Testis (tissue), 3 donors: ENCODE measurements around the gene GRM3. TPM values are rescaled to one million over a fixed set of nuclear protein-coding genes. Genes with fewer than 3 reads are reported as not detected.

ENCODE experiments used
- DNase-seq: peaks from one replicate; pipeline ENCODE4 v3.0.0-alpha.2; 2019
- H3K27ac ChIP-seq, 2 donors: fragments of 200-600 bp; sonication (generic); one replicate each; pipeline ENCODE4 v1.5.1; 2019
- H3K27me3 ChIP-seq: fragments of 200-600 bp; sonication (generic); one replicate; pipeline ENCODE4 v1.5.1; 2019
- H3K36me3 ChIP-seq: fragments of 200-600 bp; sonication (generic); one replicate; pipeline ENCODE4 v1.5.1; 2017; ENCODE audit warnings: low read depth; ENCODE audit errors: missing control alignments
- H3K4me1 ChIP-seq: fragments of 200-600 bp; sonication (generic); one replicate; pipeline ENCODE4 v1.5.1; 2019
- H3K4me3 ChIP-seq, 2 donors: fragments of 200-600 bp; sonication (generic); one replicate each; pipeline ENCODE4 v1.5.1; 2017 to 2019
- H3K9me3 ChIP-seq: fragments of 200-600 bp; sonication (generic); one replicate; pipeline ENCODE4 v1.5.1; 2017
- CTCF ChIP-seq, 3 experiments: fragments of 450-650 bp in 2 of 3; fragments of 200-600 bp in 1 of 3; sonication (generic) in 1 of 3; IDR thresholded peaks; one replicate each; pipeline ENCODE4 v1.5.1; 2016 to 2019; ENCODE audit warnings: antibody characterized with exemption in 3 of 3, mild to moderate bottlenecking in 2 of 3, moderate library complexity in 1 of 3
- POLR2A ChIP-seq: fragments of 450-650 bp; IDR thresholded peaks from one replicate; pipeline ENCODE4 v1.6.1; 2017; ENCODE audit warnings: antibody characterized with exemption, mild to moderate bottlenecking, moderate library complexity
- WGBS, 2 donors: methylation state at CpG; one replicate each; pipeline ENCODE4 v1.1.5; 2018; 5-methylcytosine and 5-hydroxymethylcytosine counted together
- intact Hi-C: fragments of 100-400 bp; cut with DNase I; formaldehyde crosslinking; loops from one replicate; pipeline ENCODE4 v1.15.1; 2023; ENCODE audit warnings: low total_unique reads
- polyA plus RNA-seq: library from polyadenylated mRNA; stranded (reverse); fragments of 350-450 nt; fragmentation: Illumina TruSeq; extraction: RNeasy Lipid Tissue Mini Kit (QIAGEN cat#74804); gene quantifications from one replicate; pipeline ENCODE4 v1.2.3, GENCODE V29; 2014; ENCODE audit warnings: low read depth, low replicate concordance; ENCODE audit not compliant: insufficient read depth
- total RNA-seq, 2 donors: library from RNA; depleted of rRNA; stranded (reverse); fragments of >200 nt; gene quantifications; one replicate each; pipeline ENCODE4 v1.2.3, GENCODE V29; 2016

GRM3 gene
- total and polyA plus RNA-seq, 3 donors from 2014 or later, result 0.12 to 0.47 (median 0.29) TPM

DNA sequence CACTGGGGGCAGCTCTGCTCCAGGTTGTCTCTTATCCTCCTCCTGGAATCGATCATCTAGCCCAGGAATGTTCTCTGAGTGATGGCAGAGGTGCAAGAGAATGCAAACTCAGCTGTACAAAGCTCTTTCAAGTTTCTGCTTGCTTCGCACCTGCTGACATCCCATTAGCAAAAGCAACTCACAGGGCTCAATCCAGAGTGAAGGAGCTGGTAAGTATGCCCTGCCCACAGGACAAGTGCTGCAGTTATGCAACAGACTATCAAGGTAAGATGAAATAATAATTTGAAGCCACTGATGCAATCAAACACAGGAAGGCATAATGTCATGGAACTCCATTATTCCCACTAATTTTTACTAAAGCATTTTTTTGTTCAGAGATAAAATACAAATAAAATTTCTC, 122.2 kb downstream of the GRM3 start:
- H3K27ac ChIP-seq, result no peak overlapping the region
- H3K27me3 ChIP-seq, result no peaks in the 10 kb centered on the region
- no peaks in the 10 kb centered on the region for H3K9me3 ChIP-seq
- no peaks in the 10 kb centered on the region for H3K36me3 ChIP-seq
- no peaks in the 10 kb centered on the region for H3K4me1 ChIP-seq
- intact Hi-C loops, result no loop called here
- no peak for TF ChIP-seq CTCF (IDR thresholded peaks at IDR 0.05)
- no peak for TF ChIP-seq POLR2A
- 73 to 88% methylated on average over 2 of the region's 2 CpGs for WGBS, 2 donors
- H3K4me3 ChIP-seq, result no peak overlapping the region
- DNase-seq, result no peak

DNA sequence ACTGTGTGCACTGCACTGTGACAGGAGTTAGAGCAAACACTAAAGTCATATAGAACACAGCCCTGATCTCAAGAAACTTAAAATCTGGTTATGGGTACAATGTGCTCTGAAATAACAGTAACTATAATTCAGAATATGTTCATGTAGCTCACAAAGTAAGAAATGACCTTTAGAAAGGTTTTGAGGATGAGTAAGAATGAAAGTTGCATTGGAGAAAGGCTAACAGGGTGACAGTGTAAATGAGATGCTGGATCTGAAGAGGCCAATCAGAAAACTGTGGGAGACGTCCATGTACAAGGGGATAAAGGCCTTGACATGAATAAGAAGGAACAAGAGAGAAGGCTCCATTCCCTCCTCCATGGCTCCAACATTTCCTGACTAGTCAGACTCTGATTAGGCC, 124.7 kb downstream of the GRM3 start:
- intact Hi-C loops, result no loop called here
- Histone ChIP-seq H3K4me1 (no peaks in the 10 kb centered on the region), H3K4me3 (no peak overlapping the region), H3K36me3 (no peaks in the 10 kb centered on the region), H3K9me3 (no peaks in the 10 kb centered on the region), H3K27ac (no peak overlapping the region), H3K27me3 (no peaks in the 10 kb centered on the region)
- TF ChIP-seq POLR2A (no peak), CTCF (IDR thresholded peaks at IDR 0.05) (no peak)
- WGBS, 2 donors, result 56 to 78% methylated on average over 1 of the region's 1 CpG
- no peak for DNase-seq

- H3K36me3 ChIP-seq, result no peaks in the 10 kb centered on the region
- intact Hi-C loops, result no loop called here
- no peak for TF ChIP-seq CTCF (IDR thresholded peaks at IDR 0.05)
- TF ChIP-seq POLR2A, result no peak
- WGBS, 2 donors, result 71 to 80% methylated on average over 4 of the region's 4 CpGs
- no peaks in the 10 kb centered on the region for H3K27me3 ChIP-seq
- no peaks in the 10 kb centered on the region for H3K4me1 ChIP-seq
- no peak overlapping the region for H3K4me3 ChIP-seq
- no peaks in the 10 kb centered on the region for H3K9me3 ChIP-seq
- no peak for DNase-seq
- no peak overlapping the region for H3K27ac ChIP-seq
Observed at GRCh38 chr7:86768967-86769760, 125.5 kb downstream of the GRM3 start.

DNA sequence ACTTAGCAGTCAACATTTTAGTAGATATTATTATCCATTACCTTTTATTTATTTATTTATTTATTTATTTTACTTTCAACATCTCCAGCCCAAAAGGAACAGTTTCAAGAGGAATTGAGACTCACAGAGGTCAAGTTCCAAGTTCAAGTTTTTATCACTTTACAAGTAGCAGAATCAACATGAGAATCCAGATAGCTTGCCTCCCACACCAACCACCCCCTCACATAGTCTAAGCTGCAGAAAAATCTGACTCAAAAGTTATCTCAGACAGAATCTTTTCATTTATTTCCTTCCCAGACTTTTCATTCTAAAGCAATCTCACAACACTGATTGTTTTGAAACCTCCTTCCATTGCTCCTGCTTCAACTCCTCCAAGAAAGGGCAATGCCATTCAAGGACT, 129.6 kb downstream of the GRM3 start:
- H3K9me3 ChIP-seq, result no peaks in the 10 kb centered on the region
- no peak for DNase-seq
- TF ChIP-seq CTCF (IDR thresholded peaks at IDR 0.05), result no peak
- no peak for TF ChIP-seq POLR2A
- no peak overlapping the region for H3K27ac ChIP-seq
- no peaks in the 10 kb centered on the region for H3K4me1 ChIP-seq
- no peaks in the 10 kb centered on the region for H3K27me3 ChIP-seq
- no peaks in the 10 kb centered on the region for H3K36me3 ChIP-seq
- no peak overlapping the region for H3K4me3 ChIP-seq
- intact Hi-C loops, result no loop called here

DNA sequence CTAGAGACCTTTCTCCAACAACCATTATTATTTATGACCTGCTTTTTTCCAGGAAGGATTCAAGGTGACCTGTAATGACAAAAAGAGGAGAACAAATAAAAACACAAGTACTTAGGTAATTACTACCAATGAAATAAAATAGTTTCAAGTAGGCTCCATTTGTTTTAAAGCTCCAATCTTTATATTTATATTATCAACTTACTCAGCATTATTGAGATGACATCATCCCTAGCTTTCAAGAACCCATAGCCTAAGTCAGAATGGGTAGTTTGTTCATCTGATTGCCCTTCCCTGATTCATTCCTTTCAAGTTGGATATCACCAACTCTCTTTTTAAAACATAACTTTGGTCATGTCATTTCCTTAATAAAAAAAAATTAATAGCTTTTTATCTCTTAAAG, 131.5 kb downstream of the GRM3 start:
- Histone ChIP-seq H3K27me3 (no peaks in the 10 kb centered on the region), H3K4me3 (no peak overlapping the region), H3K4me1 (no peaks in the 10 kb centered on the region), H3K9me3 (no peaks in the 10 kb centered on the region), H3K27ac (no peak overlapping the region), H3K36me3 (no peaks in the 10 kb centered on the region)
- TF ChIP-seq CTCF (IDR thresholded peaks at IDR 0.05) (no peak), POLR2A (no peak)
- intact Hi-C loops, result no loop called here
- DNase-seq, result no peak
